ENCODE measurements around the gene RHOH. TPM values are rescaled to one million over a fixed set of nuclear protein-coding genes. Genes with fewer than 3 reads are reported as not detected.
"Not testable (repeated sequence)": the region's sequence is repeated elsewhere in the genome, so short reads cannot be mapped to it uniquely, and the experiment has no call there.

RHOH gene
- total RNA-seq, result 10 to 100 TPM; 74.7 to 83.6 TPM

GRCh38 chr4:40196724-40197281, at the start of gene RHOH:
Gene RHOH (plus strand): TSS chr4:40197031. CDS start chr4:40243387, 46,356 bp downstream.
- peaks cover 49% of the 10 kb centered on the region for H3K36me3 Mint-ChIP-seq (ENCODE audit: low read depth)
- intact Hi-C loops (cut with DNase I, micrococcal nuclease), result loop anchor here (1.0 to 5.0 kb wide), 4 partner anchors 46 to 710 kb away; partner anchors contain the start of genes PDS5A (in 1 of the 2) and UBE2K (in 1 of the 2)
- DNase-seq (peak; percentile 85), ATAC-seq (peak; percentile 18)
- H3K9me3 Mint-ChIP-seq (ENCODE audit: low read depth), result no peaks in the 10 kb centered on the region
- no peaks in the 10 kb centered on the region for H3K27me3 Mint-ChIP-seq
- ChIA-PET POLR2A (interaction anchor here (0.7 to 2.4 kb wide), 3 partner anchors 32 to 125 kb away, joined by 3 to 11 read pairs (median 8); no protein-coding TSS in a partner anchor), CTCF (interaction anchor here (0.7 to 7.4 kb wide), 10 partner anchors 10 to 467 kb away, joined by 3 to 68 read pairs (median 4); no protein-coding TSS in a partner anchor)
- H3K27ac Mint-ChIP-seq, result peak within 1 kb of the TSS; percentile 100
- peaks cover 45% of the 10 kb centered on the region for H3K4me1 Mint-ChIP-seq
- H3K4me3 Mint-ChIP-seq, result peak within 1 kb of the TSS; percentile 98

- Mint-ChIP-seq H3K36me3 (ENCODE audit: low read depth) (peaks cover 31% of the 10 kb centered on the region), H3K4me1 (peaks cover 30% of the 10 kb centered on the region), H3K9me3 (ENCODE audit: low read depth) (peaks cover 10% of the 10 kb centered on the region)
- ATAC-seq, H3K4me3 Mint-ChIP-seq, H3K27me3 Mint-ChIP-seq, POLR2A ChIA-PET, DNase-seq, H3K27ac Mint-ChIP-seq: not testable (repeated sequence)
- CTCF ChIA-PET, result interaction anchor here (0.6 kb wide), 1 partner anchor 59 kb away, joined by 4 read pairs; no protein-coding TSS in a partner anchor
- intact Hi-C loops (cut with DNase I, micrococcal nuclease), result loop anchor here in 1 of 2 experiments (5.0 kb wide), 1 partner anchor 90 kb away; the partner anchor contains the start of gene N4BP2
These were observed 49.3 kb upstream of the RHOH start for GRCh38 chr4:40147490-40147889.

- ChIA-PET POLR2A (interaction anchor here (0.7 kb wide), 3 partner anchors 80 to 116 kb away, joined by 3 to 5 read pairs (median 3); no protein-coding TSS in a partner anchor), CTCF (interaction anchor here (0.6 to 2.9 kb wide), 12 partner anchors 21 to 693 kb away, joined by 3 to 13 read pairs (median 4); no protein-coding TSS in a partner anchor)
- ATAC-seq, result peak; percentile 96
- H3K27me3 Mint-ChIP-seq, result no peaks in the 10 kb centered on the region
- intact Hi-C loops (cut with DNase I, micrococcal nuclease), result loop anchor here (1.0 to 5.0 kb wide), 7 partner anchors 47 to 692 kb away; partner anchors contain the start of genes N4BP2 (in 2 of the 2) and RHOH (in 2 of the 2)
- H3K36me3 Mint-ChIP-seq (ENCODE audit: low read depth), result peaks cover 30% of the 10 kb centered on the region
- H3K4me3 Mint-ChIP-seq, result no peak overlapping the region
- peaks cover 10% of the 10 kb centered on the region for H3K9me3 Mint-ChIP-seq (ENCODE audit: low read depth)
- H3K4me1 Mint-ChIP-seq, result peaks cover 33% of the 10 kb centered on the region
- peak overlapping the region; percentile 61 for H3K27ac Mint-ChIP-seq
- DNase-seq, result peak; percentile 80
These were observed 46.9 kb upstream of the RHOH start for GRCh38 chr4:40149960-40150385.

GRCh38 chr4:40150932-40151331, 45.9 kb upstream of the RHOH start:
- CTCF ChIA-PET, result interaction anchor here (0.6 to 2.9 kb wide), 11 partner anchors 12 to 199 kb away, joined by 3 to 25 read pairs (median 6); no protein-coding TSS in a partner anchor
- POLR2A ChIA-PET, result no interaction called here
- Mint-ChIP-seq H3K4me1 (peaks cover 33% of the 10 kb centered on the region), H3K4me3 (no peak overlapping the region), H3K27me3 (no peaks in the 10 kb centered on the region), H3K36me3 (ENCODE audit: low read depth) (peaks cover 30% of the 10 kb centered on the region), H3K9me3 (ENCODE audit: low read depth) (peaks cover 10% of the 10 kb centered on the region), H3K27ac (no peak overlapping the region)
- no peak for DNase-seq
- no peak for ATAC-seq
- intact Hi-C loops (cut with DNase I, micrococcal nuclease), result loop anchor here (1.0 to 5.0 kb wide), 6 partner anchors 46 to 691 kb away; partner anchors contain the start of genes RHOH (in 2 of the 2) and N4BP2 (in 1 of the 2)

GRCh38 chr4:40152637-40153036, 44.2 kb upstream of the RHOH start:
- ChIA-PET POLR2A (interaction anchor here (0.7 kb wide), 2 partner anchors 47 to 156 kb away, joined by 3 read pairs; no protein-coding TSS in a partner anchor), CTCF (interaction anchor here (0.6 to 2.9 kb wide), 18 partner anchors 10 to 629 kb away, joined by 3 to 25 read pairs (median 4); no protein-coding TSS in a partner anchor)
- Mint-ChIP-seq H3K4me1 (peaks cover 33% of the 10 kb centered on the region), H3K36me3 (ENCODE audit: low read depth) (peaks cover 25% of the 10 kb centered on the region), H3K9me3 (ENCODE audit: low read depth) (peaks cover 10% of the 10 kb centered on the region), H3K27ac (peak overlapping the region; percentile 37), H3K27me3 (no peaks in the 10 kb centered on the region), H3K4me3 (no peak overlapping the region)
- ATAC-seq (no peak), DNase-seq (peak; percentile 16)
- intact Hi-C loops (cut with DNase I, micrococcal nuclease), result loop anchor here in 1 of 2 experiments (5.0 kb wide), 1 partner anchor 690 kb away; no protein-coding TSS in a partner anchor

GRCh38 chr4:40157436-40157835, 39.4 kb upstream of the RHOH start:
- intact Hi-C loops (cut with DNase I, micrococcal nuclease), result no loop called here
- CTCF ChIA-PET, result no interaction called here
- H3K4me1 Mint-ChIP-seq, result peaks cover 23% of the 10 kb centered on the region
- ATAC-seq (no peak), DNase-seq (no peak)
- H3K27ac Mint-ChIP-seq, result no peak overlapping the region
- POLR2A ChIA-PET, result no interaction called here
- no peaks in the 10 kb centered on the region for H3K9me3 Mint-ChIP-seq (ENCODE audit: low read depth)
- H3K27me3 Mint-ChIP-seq, result no peaks in the 10 kb centered on the region
- H3K36me3 Mint-ChIP-seq (ENCODE audit: low read depth), result peaks cover 11% of the 10 kb centered on the region
- H3K4me3 Mint-ChIP-seq, result no peak overlapping the region

- Mint-ChIP-seq H3K9me3 (ENCODE audit: low read depth) (no peaks in the 10 kb centered on the region), H3K4me1 (peaks cover 8% of the 10 kb centered on the region), H3K4me3 (no peak overlapping the region), H3K27me3 (no peaks in the 10 kb centered on the region), H3K36me3 (ENCODE audit: low read depth) (peaks cover 12% of the 10 kb centered on the region), H3K27ac (no peak overlapping the region)
- POLR2A ChIA-PET, result no interaction called here
- CTCF ChIA-PET, result interaction anchor here (1.2 kb wide), 1 partner anchor 149 kb away, joined by 3 read pairs; no protein-coding TSS in a partner anchor
- DNase-seq (no peak), ATAC-seq (no peak)
- intact Hi-C loops (cut with DNase I, micrococcal nuclease), result no loop called here
These were observed 36.6 kb upstream of the RHOH start for GRCh38 chr4:40160258-40160657.

GRCh38 chr4:40164459-40164858, 32.4 kb upstream of the RHOH start:
- Mint-ChIP-seq H3K36me3 (ENCODE audit: low read depth) (peaks cover 20% of the 10 kb centered on the region), H3K9me3 (ENCODE audit: low read depth) (no peaks in the 10 kb centered on the region), H3K4me3 (no peak overlapping the region), H3K4me1 (peaks cover 14% of the 10 kb centered on the region), H3K27me3 (no peaks in the 10 kb centered on the region), H3K27ac (no peak overlapping the region)
- ATAC-seq (no peak), DNase-seq (no peak)
- intact Hi-C loops (cut with DNase I, micrococcal nuclease), result no loop called here
- POLR2A ChIA-PET, result interaction anchor here (0.6 kb wide), 1 partner anchor 524 kb away, joined by 5 read pairs; no protein-coding TSS in a partner anchor
- CTCF ChIA-PET, result interaction anchor here (0.6 to 2.1 kb wide), 6 partner anchors 9 to 161 kb away, joined by 3 to 6 read pairs (median 4); no protein-coding TSS in a partner anchor

- CTCF ChIA-PET, result interaction anchor here (2.1 kb wide), 1 partner anchor 10 kb away, joined by 6 read pairs; no protein-coding TSS in a partner anchor
- POLR2A ChIA-PET, result no interaction called here
- Mint-ChIP-seq H3K36me3 (ENCODE audit: low read depth) (peaks cover 20% of the 10 kb centered on the region), H3K9me3 (ENCODE audit: low read depth) (no peaks in the 10 kb centered on the region), H3K27me3 (no peaks in the 10 kb centered on the region), H3K4me1 (peaks cover 7% of the 10 kb centered on the region), H3K4me3 (no peak overlapping the region), H3K27ac (no peak overlapping the region)
- ATAC-seq (no peak), DNase-seq (no peak)
- intact Hi-C loops (cut with DNase I, micrococcal nuclease), result no loop called here
These were observed 30.9 kb upstream of the RHOH start for GRCh38 chr4:40165916-40166315.

- no peak overlapping the region for H3K27ac Mint-ChIP-seq
- intact Hi-C loops (cut with DNase I, micrococcal nuclease), result no loop called here
- CTCF ChIA-PET, result interaction anchor here (0.6 kb wide), 1 partner anchor 121 kb away, joined by 3 read pairs; no protein-coding TSS in a partner anchor
- H3K4me1 Mint-ChIP-seq, result peaks cover 11% of the 10 kb centered on the region
- H3K27me3 Mint-ChIP-seq, result no peaks in the 10 kb centered on the region
- no peak overlapping the region for H3K4me3 Mint-ChIP-seq
- H3K9me3 Mint-ChIP-seq (ENCODE audit: low read depth), result no peaks in the 10 kb centered on the region
- POLR2A ChIA-PET, result no interaction called here
- ATAC-seq, result no peak
- H3K36me3 Mint-ChIP-seq (ENCODE audit: low read depth), result peaks cover 13% of the 10 kb centered on the region
- no peak for DNase-seq
These were observed 28.8 kb upstream of the RHOH start for GRCh38 chr4:40168070-40168469.

- no peak overlapping the region for H3K27ac Mint-ChIP-seq
- POLR2A ChIA-PET, result interaction anchor here (0.6 kb wide), 1 partner anchor 62 kb away, joined by 3 read pairs; no protein-coding TSS in a partner anchor
- no peak overlapping the region for H3K4me3 Mint-ChIP-seq
- H3K36me3 Mint-ChIP-seq (ENCODE audit: low read depth), result peaks cover 10% of the 10 kb centered on the region
- CTCF ChIA-PET, result interaction anchor here (0.7 to 1.6 kb wide), 5 partner anchors 15 to 155 kb away, joined by 3 to 8 read pairs (median 4); no protein-coding TSS in a partner anchor
- no peaks in the 10 kb centered on the region for H3K27me3 Mint-ChIP-seq
- DNase-seq (no peak), ATAC-seq (no peak)
- intact Hi-C loops (cut with DNase I, micrococcal nuclease), result no loop called here
- peaks cover 18% of the 10 kb centered on the region for H3K4me1 Mint-ChIP-seq
- H3K9me3 Mint-ChIP-seq (ENCODE audit: low read depth), result no peaks in the 10 kb centered on the region
These were observed 26.2 kb upstream of the RHOH start for GRCh38 chr4:40170588-40170987.

Measured in activated CD4-positive, alpha-beta T cell treated with anti-CD3 and anti-CD28 coated beads for 36 hours (primary cell).